Measurements from ENCODE around the gene MPP2.

The MPP2 gene, protein sequence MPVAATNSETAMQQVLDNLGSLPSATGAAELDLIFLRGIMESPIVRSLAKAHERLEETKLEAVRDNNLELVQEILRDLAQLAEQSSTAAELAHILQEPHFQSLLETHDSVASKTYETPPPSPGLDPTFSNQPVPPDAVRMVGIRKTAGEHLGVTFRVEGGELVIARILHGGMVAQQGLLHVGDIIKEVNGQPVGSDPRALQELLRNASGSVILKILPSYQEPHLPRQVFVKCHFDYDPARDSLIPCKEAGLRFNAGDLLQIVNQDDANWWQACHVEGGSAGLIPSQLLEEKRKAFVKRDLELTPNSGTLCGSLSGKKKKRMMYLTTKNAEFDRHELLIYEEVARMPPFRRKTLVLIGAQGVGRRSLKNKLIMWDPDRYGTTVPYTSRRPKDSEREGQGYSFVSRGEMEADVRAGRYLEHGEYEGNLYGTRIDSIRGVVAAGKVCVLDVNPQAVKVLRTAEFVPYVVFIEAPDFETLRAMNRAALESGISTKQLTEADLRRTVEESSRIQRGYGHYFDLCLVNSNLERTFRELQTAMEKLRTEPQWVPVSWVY

DNA sequence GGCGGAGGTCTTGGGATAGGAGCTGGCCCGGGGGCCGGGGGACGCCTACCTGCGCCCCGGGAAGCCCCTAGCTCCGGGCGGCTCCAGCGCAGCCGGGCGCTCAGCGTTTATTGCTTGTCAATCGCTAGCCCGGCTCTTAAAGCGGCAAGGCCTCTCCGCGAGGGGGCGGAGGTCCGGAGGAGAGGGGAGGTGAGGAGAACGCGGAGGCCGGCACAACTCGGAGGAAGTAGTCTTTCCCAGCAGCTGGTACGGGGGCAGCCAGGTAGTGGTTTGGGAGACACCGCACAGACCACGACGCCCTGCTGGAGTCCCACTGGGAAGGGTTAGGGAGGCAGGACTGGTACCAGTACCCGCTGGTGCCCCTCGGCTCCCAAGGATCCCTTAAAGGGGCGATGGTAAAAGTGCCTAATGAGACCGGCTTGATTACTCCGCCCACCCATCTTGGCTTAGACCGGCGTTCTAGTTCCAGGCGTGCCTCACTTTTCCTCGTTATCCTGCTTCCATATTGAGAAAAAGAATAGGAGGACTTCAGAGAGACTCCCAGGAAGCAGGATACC lies at the start of gene MPP2:
TSS of gene MPP2 (minus strand) at position 112 of the 557 bp plus-strand sequence. CDS start 3,076 bp downstream, outside the sequence.
- no peak within 1 kb of the TSS for H3K4me3 ChIP-seq (ENCODE audit: low read depth, low read length)
- TF ChIP-seq, protein P1, sequence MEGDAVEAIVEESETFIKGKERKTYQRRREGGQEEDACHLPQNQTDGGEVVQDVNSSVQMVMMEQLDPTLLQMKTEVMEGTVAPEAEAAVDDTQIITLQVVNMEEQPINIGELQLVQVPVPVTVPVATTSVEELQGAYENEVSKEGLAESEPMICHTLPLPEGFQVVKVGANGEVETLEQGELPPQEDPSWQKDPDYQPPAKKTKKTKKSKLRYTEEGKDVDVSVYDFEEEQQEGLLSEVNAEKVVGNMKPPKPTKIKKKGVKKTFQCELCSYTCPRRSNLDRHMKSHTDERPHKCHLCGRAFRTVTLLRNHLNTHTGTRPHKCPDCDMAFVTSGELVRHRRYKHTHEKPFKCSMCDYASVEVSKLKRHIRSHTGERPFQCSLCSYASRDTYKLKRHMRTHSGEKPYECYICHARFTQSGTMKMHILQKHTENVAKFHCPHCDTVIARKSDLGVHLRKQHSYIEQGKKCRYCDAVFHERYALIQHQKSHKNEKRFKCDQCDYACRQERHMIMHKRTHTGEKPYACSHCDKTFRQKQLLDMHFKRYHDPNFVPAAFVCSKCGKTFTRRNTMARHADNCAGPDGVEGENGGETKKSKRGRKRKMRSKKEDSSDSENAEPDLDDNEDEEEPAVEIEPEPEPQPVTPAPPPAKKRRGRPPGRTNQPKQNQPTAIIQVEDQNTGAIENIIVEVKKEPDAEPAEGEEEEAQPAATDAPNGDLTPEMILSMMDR (IDR thresholded peaks at IDR 0.05; ENCODE audit: borderline replicate concordance, insufficient read depth, low read depth, low read length), result no peak

DNA sequence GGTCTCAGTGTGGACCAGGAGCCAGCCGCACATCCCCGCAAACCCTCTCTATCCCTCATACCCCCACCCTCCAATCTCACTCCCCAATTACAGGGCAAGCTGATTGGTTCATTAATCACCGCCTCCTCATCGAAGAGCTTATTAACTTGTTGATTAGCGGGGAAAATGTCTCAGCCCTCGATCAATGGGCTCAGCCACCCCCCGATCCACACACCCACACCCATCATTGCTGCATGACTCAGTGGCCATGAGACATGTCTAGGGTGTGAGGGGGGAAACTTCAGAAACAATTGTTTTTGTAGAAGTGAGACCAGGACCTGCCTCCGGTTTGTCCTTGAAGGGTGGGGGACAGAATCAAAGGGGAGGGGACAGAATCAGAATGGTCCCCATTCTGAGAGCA lies 48.9 kb upstream of the MPP2 start:
- H3K4me3 ChIP-seq (ENCODE audit: low read depth, low read length), result no peak overlapping the region

DNA sequence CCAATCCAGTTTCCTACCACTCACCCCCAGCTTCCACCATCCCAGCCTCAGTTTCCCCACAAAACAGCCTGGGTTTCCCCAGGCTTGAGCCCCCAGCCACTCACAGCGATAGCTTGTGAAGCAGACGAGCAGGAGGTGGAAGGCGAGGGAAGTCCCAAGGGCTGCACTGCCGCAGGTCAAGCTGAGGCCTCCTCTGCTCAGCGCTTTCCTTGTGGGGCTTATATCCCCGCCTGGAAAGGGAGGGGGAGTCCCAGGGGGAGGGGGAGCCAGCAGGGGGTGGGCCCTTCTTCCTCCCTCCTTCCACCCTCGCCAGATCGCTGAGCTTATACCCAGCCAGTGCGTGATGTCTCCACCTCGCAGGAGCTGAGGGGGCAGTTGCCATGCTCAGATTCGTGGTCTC lies 46.4 kb upstream of the MPP2 start, which contains the start of gene PYY:
TSS of gene PYY (minus strand) at position 195 of the 400 bp plus-strand sequence. CDS start 457 bp downstream, outside the sequence.
- TF ChIP-seq, protein P1 (IDR thresholded peaks at IDR 0.05; ENCODE audit: borderline replicate concordance, insufficient read depth, low read depth, low read length), result no peak
- no peak within 1 kb of the TSS for H3K4me3 ChIP-seq (ENCODE audit: low read depth, low read length)

More for the DNA sequence above, 48.9 kb upstream of the MPP2 start:
- TF ChIP-seq, protein P1 (IDR thresholded peaks at IDR 0.05; ENCODE audit: borderline replicate concordance, insufficient read depth, low read depth, low read length), result no peak

DNA sequence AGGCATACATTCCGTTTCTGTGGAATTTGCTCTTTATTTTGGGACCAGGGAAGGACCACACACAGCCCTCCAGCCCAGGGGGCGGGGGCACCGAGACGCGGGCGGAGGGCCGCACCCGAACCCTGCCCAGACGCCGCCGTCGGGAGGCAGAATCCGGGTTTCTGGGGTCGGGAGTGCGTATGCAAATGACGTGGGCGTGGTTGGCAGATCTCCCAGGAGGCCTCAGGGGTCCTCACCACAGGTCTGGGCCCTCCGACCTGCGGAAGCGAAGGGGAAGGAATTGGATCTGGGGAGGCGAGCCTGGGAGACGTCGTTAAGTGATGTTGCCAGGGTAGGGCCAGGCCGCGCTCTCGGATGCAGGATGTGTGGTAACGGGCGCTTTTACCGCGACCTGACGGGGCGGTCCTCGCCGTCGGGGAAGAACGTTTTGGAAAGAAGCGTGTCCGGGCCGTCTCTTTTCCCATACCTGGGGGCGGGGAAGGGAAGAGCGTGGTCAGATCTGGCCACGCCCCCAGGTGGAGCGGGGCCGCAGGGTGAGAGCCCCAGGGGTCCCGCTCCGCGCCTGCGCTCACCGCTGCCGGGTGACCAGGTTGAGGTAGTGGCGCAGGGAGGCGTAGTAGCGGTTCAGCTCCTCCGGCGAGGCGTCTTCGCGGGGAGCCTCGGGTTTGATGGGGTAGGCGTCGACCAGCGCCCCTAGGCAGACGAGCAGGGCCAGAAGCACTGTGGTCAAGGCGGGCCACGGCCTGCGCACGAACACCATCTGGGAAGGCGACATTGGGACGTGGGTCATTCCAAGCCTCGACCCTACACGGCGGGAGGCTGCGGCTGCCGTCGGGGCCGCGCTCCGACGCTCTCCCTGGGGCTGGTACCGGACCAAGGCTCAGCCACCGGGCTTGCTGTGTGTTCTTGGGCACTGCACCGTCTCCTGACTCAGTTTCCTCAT lies 45.7 kb upstream of the MPP2 start:
- H3K4me3 ChIP-seq (ENCODE audit: low read depth, low read length), result no peak overlapping the region
- TF ChIP-seq, protein P1 (IDR thresholded peaks at IDR 0.05; ENCODE audit: borderline replicate concordance, insufficient read depth, low read depth, low read length), result no peak

DNA sequence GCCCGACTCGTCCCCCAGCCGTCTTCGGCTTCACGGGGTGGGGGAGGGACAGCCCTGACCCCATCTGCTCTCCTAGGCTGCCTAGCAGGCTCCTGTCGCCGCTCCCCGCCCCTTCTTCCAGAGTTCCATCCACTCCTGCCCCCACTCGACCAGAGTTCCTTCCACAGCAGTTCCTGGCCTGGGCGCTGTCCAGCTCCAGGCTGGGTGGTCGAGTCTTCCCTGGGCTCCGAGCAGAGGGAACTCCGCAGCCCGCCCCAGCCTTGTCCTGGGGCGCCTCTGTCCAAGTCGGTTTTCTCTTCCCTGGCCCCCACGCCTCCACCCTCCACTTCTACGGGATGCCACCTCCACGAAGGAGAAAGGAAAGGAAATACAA lies 45.0 kb upstream of the MPP2 start:
- no peak overlapping the region for H3K4me3 ChIP-seq (ENCODE audit: low read depth, low read length)
- TF ChIP-seq, protein P1 (IDR thresholded peaks at IDR 0.05; ENCODE audit: borderline replicate concordance, insufficient read depth, low read depth, low read length), result no peak

DNA sequence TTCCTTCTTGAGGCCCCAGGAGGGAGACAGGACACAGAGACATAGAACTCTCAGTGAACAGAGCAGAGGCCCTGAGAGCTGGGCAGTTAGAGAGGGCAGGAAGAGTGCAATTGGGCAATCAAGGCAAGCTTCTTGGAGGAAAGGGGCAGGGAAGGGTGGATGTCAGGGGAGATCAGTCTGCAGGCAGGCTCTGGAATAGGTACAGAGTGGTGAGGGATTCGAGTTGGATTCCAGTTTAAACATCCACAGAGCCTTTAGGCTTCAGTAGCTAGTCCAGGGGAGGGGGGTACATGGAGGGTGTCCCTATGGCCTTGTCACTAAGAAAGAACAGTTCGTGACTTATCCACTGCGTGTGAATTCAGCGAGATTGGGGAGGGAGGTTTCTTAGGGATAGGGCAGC lies 44.4 kb upstream of the MPP2 start:
- H3K4me3 ChIP-seq (ENCODE audit: low read depth, low read length), result no peak overlapping the region
- TF ChIP-seq, protein P1 (IDR thresholded peaks at IDR 0.05; ENCODE audit: borderline replicate concordance, insufficient read depth, low read depth, low read length), result no peak

All from GM12875 (cell line).